ENCODE data around the gene LMNA. TPM values are rescaled to one million over a fixed set of nuclear protein-coding genes. Genes with fewer than 3 reads are reported as not detected.
"Not testable (repeated sequence)": the region's sequence is repeated elsewhere in the genome, so short reads cannot be mapped to it uniquely, and the experiment has no call there.

The LMNA gene
- total RNA-seq, 1 donor from 2014 or later: 120 TPM

DNA sequence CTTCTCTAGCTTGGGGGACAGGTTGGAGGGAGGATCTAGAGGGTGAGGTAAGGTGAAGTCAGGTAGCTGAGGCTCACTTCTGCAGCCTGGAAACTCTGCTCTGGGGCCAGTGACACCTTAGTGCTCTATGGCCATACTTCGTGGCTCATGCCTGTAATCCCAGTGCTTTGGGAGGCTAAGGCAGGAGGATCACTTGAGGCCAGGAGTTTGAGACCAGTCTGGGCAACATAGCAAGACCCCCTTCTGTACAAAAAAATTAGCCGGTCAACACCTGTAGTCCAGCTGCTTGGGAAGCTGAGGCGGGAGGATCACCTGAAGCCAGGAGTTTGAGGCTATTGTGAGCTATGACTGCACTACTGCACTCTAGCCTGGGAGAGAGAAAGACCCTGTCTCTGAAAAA is 5.8 kb downstream of the LMNA start:
- ATAC-seq: no peak
- no peak for DNase-seq (ENCODE audit: low spot score)

DNA sequence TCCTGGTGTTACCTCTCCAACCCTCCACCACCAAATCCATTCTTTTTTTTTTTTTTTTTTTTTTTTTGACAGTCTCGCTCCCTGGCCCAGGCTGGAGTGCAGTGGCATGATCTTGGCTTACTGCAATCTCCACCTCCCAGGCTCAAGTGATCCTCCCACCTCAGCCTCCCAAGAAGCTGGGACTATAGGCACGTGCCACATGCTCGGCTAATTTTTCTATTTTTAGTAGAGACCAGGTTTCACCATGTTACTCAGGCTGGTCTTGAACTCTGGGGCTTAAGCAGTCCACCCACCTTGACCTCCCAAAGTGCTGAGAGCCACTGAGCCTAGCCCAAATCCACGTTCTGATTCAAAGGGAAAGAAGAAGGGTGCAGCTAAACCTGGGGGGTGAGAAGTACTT is 6.5 kb downstream of the LMNA start:
- not testable (repeated sequence) for DNase-seq (ENCODE audit: low spot score); ATAC-seq

DNA sequence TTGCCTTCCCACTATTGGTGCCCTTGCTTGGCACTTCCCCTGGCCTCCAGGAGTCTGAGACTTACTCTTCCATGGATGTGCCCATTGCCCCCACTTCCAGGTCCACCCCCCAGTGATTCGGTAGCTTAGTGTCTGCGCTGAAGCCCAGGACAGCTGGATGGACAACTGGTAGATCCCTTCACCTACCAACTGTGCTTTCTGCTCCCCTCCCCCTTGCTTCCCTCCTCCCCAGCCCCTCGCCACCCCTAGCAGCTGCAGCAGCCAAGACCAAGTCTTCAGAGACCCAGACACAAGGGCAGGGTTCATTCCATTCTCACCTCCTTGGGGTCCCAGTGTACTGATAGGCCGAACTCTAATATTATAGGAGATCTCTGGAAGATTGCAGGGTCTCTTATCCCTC is 6.9 kb downstream of the LMNA start:
- ATAC-seq (no peak), DNase-seq (ENCODE audit: low spot score) (no peak)

DNA sequence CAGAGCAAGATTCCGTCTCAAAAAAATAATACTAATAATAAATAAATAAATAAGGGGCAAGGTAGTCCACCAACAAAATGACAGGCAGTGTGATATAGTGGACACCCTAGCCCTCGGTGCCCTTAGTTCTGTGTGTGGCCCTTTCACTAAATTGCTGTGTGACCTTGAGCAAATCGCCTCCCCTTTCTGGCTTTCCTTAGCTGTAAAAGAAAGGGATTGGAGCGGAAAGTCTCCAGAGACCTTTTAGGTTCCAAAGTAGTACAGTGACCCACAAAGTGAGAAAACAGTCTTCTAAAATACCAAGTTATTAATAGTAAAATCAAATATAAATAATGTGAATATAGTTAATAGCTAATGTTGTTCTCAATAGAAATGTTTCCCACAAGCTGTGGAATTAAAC is 7.6 kb downstream of the LMNA start:
- no peak for ATAC-seq
- no peak for DNase-seq (ENCODE audit: low spot score)

DNA sequence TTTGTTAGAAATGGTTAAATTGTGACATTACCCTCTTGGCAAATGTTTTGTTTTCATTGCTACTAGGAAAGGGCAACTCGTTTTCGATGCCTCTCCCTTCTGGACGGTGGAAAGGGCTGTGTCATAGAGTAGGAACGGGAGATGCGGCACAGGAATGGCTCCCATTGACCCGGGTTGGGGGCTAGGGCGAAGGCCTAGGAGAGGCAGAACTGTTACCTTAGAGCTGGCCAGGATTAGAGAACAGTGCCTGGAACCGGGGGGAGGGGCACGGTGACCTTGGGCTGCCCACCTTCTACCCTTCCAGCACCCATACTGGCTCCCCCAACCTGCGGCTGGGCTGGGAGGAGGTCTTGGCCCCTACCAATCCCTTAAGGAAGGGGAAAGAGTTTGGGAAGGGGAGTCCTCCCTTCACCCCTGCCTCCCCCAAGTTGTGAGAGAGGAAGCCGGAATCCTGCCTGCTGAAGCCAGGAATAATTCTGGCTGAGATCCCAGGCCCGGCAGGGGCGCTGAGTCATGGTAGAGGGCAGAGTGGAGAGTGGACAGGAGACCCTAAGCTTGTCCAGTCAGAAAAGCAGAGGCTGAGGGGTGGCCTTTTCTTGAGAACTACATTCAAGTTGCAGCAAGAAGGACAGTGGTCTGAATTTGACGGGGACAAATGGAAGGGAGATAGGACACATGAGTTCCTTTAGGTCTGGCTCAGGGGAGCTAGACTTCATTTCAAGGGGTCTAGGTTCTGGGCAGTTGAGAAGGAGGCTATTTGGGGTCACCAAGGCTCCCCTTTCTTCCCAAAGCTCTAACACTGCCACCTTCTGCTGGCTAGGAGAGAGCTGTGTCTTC is 8.2 kb downstream of the LMNA start:
- DNase-seq (ENCODE audit: low spot score): peak; percentile 83
- peak; percentile 51 for ATAC-seq

DNA sequence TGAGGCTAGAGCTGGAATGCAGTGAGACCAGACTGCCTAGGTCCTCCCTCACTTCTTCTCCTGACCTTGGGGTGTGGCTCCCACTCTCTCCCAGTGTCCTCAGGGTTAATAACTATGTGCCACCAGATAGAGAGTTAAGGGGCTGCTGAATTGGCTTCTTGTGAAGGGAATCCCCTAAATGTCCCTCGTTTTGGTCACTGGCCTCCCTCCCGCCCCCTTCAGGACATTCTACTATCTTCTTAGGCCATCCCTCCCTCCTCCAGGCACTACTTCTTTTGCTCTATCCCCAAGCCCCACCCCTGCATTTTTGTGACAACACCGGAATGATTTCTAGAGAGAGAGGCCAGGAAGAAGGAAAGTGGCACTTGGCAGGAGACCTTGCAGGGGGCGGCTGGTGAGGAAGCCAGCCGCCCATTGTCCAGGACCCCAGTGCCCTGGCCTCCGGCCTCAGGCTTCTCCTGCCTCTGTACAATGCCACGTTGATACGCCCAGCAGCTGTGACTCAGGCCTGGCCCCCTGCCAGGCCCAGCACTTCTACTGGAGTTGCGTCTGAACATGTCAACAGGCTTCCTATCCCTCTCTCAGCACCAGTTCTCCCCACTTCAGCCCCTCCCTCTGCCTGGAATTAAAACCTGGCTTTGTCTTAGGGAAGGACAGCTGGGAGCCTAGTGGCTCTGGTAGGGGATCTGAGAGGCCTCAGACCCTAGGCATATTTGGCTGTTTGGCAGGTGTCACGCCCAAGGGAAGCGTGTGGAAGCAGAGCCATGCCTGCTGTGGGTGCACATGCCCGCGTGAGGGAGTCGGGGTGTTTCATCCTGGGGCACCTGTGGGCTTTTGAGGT is 9.1 kb downstream of the LMNA start:
- ATAC-seq (peak; percentile 72), DNase-seq (ENCODE audit: low spot score) (peak; percentile 89)

DNA sequence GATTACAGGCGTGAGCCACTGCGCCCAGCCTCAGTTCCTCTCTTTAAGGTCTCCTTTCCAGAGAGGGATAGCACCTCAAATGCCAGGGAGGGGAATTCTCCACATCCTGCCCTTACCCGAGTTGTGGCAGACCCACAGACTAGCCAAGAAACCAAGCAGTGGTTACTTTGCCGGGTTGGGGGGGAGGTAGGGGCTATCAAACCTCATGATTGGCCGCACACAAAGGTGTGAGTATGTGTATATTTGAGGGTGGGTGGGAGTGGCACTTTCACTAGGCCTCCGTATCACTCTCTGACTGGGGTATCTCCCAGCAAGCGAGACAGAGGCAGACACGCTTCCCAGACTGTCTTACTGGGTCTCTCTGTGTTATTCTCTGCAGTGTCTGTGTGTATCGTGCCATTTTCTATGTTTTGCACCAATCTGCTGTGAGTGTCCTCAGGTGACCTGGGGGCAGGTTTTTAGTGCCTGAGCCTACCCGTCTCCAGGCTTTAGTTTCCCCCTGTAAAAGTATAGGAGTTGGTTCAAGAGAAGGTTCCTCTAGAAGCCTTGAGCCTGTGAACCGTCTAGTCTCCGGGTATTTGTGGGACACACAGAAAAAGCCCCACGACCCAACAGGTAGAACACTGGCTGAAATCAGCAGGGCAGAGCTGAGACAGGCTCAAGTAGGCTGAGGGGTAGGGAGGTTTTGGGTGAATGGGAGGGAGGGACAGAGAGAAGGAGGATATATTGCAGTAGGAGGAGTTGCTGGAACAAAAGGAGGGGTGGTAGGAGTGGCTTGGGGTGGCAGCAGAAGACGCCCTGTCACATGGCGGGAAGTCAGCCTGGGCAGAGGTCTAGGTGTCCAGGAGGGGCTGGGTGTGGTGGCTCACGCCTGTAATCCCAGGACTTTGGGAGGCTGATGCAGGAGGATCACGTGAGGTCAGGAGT is 10.3 kb downstream of the LMNA start:
- no peak for DNase-seq (ENCODE audit: low spot score)
- no peak for ATAC-seq

DNA sequence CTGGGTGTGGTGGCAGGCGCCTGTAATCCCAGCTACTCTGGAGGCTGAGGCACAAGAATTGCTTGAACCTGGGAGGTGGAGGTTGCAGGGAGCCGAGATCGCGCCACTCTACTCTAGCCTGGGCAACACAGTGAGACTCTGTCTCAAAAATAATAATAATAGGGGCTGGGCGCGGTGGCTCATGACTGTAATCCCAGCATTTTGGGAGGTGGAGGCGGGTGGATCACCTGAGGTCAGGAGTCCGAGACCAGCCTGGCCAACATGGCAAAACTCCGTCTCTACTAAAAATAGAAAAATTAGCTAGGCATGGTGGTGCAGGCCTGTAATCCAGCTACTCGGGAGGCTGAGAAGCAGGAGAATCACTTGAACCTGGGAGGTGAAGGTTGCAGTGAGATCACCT is 11.0 kb downstream of the LMNA start:
- not testable (repeated sequence) for ATAC-seq; DNase-seq (ENCODE audit: low spot score)

DNA sequence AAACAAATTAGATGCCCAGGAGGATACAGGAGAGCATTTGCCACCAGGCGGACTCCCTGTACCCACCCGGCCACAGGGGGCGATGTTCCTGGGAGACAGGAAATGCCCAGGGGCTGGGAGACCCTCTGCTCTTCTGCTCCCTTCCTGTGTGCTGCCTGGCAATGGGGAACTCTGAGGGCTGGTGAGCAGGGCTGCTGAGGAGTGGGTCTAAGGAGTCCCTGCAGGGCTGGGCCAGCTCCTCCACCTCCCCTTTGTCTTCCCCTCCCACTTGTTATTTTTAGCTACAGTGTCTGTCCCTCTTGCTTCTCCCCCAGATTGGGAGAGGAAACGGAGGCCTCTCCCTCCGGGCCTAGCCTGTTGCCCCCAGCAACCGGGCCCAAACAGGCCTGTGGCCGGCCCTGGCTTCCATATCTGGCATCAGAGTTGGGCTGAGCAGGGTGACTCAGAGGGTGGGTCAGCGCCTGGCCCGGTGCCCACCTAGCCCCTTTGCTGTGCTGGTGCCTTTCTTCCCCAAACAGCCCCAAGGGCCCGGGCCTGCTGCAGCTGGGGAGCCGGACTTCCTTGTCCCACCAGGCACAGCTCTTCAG is 11.6 kb downstream of the LMNA start:
- ATAC-seq: peak; percentile 3
- DNase-seq (ENCODE audit: low spot score): no peak

DNA sequence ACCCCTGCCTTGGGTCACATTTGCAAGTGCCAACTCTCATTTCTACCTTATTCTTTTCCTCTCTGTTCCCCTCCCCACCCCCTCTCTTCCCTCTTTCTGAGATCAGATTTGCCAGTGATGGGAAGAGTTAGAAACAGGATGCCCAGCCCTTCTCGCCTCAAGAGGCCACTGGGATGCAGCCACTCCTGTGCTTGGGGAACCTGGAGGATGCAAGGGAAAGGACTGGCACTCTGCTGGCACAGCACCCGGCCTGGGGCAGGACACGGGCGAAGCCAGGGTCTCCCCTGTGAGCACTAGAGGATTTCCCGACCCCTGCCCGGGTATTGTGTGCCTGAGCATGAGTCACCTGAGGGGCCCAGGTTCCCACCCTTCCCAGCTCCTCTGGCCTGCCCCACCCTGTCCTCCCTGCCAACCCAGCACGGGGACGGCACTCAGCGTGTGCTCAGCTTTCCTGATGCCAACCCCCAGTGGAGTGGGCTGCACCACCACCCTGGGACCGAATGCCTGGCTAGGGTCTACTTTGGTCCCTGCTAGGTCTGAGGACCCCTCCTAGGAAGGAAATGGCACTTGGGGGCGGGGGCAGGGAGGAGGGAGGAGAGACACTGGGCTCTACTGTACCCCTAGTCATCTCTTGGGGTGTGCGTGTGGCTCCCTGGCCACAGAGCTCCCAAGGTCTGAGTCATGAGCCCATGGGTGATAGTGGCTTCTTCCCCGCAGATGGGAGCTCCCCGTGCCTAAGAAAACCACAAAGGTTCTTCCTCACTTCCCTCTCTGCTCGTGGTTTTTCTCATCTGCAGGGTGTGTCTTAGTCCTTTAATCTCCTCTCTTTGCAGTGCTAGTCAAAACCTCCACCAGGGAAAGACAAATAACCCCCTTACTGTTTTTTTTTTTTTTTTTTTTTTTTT is 12.4 kb downstream of the LMNA start:
- DNase-seq (ENCODE audit: low spot score) (no peak), ATAC-seq (no peak)

DNA sequence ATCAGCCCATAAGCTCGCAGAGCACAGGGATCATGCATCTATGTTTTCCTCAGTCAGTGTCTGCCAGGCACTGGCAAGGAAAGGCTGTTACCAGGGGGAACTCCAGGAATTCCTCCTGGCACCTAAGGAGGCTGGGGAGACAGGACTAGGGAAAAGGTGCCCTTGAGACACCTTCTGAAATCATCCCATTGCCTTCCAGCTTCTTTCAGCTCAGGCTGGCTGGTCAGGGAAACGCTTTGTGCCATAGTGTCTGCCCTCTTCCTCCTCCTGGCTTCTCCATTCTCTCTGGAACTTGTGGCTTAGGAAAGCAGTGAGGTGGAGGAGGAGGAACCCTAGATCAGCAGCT is 13.8 kb downstream of the LMNA start:
- DNase-seq (ENCODE audit: low spot score): no peak
- ATAC-seq: no peak

DNA sequence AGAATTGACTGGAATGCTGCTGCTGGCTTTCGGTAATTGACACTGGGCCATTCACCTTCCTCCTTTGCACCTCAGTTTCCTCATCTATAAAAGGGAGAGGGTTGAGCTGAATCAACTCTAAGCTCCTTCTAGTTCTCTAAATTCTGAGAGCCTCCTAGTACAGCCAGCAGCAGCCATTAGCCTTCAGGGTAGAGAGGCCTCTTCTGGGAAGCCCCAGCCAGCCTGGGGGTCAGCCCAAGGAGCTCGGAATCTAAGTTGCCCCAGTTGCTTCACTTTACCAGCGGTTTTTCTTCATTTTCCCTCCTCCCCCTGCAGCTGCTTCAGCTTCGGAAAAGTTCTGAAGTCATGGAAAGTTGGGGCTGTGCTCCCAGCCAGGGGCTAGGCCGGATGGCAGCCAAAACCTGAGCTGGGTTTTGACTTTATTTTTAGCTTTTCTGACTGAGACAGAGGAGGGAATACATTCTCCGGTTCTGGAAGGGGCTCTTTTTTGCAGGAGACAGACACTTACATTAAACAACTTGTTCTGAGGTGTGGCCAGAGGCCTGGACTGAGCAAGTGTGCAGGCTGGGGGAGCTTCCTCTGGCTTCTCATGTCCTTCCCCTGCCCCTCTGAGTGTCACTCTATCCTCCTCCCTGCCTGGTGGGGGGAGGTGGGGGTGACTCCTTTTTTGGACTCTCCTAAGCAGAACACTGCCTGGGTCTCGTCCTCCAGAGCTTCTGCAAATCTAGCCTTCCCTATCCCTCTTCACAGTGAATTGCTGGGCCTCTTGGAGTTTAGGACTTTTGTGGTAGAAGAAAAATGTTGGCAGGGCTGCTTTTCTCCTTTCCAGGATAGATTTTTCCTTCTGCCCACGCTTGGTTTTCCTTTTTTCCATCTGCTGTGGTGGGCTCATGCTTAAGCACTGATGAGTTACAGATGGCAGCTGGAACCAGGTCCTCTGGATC is 14.4 kb downstream of the LMNA start:
- DNase-seq (ENCODE audit: low spot score) (no peak), ATAC-seq (peak; percentile 4)

DNA sequence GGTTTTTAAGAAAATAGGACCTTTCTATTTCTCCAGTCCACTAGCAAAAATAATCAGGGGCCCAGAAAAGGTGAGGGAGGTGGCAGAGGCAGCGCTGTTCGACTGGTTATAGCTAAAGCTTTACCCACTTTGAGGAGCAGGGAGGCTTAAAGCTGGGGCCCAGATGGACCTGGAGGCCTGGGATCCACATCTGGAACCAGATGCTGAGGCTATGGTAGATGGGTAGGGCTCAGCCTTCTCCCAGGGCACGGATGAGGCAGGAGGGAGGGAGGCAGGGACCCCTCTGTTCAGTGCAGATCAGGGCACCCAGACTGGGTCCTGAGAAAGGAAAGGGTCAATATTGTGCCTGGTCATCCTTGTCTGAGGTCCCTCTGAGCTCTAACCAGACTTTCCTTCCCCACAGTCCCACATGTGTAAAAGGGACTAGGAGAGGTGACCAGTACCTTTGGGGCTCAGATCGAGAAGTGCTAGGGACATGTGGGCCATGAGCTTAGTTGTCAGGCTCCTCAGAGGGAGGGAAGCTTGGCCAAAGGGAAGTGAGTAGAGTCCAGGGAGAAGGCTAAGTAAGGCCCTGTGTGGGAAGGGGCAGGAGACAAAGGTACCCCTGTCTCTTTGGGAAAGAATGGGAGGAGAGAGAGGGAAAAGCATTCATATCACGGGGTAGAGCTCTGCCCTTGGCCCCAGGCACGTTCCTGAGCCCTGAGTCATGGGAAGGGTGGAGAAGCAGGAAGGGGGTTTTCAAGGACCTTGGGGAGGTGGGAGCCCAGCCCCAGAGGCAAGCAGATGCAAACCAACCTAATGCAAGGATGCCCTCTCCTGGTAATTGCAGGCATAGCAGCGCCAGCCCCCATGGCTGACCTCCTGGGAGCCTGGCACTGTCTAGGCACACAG is 15.4 kb downstream of the LMNA start:
- DNase-seq (ENCODE audit: low spot score) (peak; percentile 71), ATAC-seq (peak; percentile 85)

DNA sequence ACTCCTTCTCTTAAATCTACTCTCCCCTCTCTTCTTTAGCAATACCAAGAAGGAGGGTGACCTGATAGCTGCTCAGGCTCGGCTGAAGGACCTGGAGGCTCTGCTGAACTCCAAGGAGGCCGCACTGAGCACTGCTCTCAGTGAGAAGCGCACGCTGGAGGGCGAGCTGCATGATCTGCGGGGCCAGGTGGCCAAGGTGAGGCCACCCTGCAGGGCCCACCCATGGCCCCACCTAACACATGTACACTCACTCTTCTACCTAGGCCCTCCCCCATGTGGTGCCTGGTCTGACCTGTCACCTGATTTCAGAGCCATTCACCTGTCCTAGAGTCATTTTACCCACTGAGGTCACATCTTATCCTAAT is 16.0 kb downstream of the LMNA start:
- DNase-seq (ENCODE audit: low spot score): no peak
- ATAC-seq: peak; percentile 7

DNA sequence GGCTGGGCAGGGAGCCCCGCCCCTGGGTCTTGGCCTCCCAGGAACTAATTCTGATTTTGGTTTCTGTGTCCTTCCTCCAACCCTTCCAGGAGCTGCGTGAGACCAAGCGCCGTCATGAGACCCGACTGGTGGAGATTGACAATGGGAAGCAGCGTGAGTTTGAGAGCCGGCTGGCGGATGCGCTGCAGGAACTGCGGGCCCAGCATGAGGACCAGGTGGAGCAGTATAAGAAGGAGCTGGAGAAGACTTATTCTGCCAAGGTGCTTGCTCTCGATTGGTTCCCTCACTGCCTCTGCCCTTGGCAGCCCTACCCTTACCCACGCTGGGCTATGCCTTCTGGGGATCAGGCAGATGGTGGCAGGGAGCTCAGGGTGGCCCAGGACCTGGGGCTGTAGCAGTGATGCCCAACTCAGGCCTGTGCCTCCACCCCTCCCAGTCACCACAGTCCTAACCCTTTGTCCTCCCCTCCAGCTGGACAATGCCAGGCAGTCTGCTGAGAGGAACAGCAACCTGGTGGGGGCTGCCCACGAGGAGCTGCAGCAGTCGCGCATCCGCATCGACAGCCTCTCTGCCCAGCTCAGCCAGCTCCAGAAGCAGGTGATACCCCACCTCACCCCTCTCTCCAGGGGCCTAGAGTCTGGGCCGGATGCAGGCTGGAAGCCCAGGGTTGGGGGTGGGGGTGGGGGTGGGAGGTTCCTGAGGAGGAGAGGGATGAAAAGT is 20.4 kb downstream of the LMNA start:
- ATAC-seq (no peak), DNase-seq (ENCODE audit: low spot score) (no peak)

DNA sequence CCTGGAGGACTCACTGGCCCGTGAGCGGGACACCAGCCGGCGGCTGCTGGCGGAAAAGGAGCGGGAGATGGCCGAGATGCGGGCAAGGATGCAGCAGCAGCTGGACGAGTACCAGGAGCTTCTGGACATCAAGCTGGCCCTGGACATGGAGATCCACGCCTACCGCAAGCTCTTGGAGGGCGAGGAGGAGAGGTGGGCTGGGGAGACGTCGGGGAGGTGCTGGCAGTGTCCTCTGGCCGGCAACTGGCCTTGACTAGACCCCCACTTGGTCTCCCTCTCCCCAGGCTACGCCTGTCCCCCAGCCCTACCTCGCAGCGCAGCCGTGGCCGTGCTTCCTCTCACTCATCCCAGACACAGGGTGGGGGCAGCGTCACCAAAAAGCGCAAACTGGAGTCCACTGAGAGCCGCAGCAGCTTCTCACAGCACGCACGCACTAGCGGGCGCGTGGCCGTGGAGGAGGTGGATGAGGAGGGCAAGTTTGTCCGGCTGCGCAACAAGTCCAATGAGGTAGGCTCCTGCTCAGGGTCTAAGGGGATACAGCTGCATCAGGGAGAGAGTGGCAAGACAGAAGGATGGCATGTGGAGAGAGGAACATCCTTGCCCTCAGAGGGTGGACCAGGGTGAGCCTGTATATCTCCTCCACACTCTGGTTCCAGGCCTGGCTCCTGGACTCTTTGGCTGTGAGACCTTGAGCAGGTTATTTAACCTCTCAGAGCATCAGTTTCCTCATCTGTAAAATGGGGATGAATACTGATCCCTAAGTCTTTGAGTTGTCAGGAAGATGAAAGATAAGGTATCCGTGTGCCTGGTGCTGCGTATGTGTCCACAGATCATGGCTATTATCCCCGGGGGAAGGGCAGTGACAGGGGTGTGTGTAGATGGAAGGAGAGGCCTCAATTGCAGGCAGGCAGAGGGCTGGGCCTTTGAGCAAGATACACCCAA is 21.7 kb downstream of the LMNA start:
- DNase-seq (ENCODE audit: low spot score) (no peak), ATAC-seq (no peak)

All from left lobe of liver (tissue), 2 donors.